ENCODE results near the gene XPNPEP2. TPM values are rescaled to one million over a fixed set of nuclear protein-coding genes. Genes with fewer than 3 reads are reported as not detected.

XPNPEP2 gene
- total RNA-seq, 1 donor from 2014 or later, result not detected

DNA sequence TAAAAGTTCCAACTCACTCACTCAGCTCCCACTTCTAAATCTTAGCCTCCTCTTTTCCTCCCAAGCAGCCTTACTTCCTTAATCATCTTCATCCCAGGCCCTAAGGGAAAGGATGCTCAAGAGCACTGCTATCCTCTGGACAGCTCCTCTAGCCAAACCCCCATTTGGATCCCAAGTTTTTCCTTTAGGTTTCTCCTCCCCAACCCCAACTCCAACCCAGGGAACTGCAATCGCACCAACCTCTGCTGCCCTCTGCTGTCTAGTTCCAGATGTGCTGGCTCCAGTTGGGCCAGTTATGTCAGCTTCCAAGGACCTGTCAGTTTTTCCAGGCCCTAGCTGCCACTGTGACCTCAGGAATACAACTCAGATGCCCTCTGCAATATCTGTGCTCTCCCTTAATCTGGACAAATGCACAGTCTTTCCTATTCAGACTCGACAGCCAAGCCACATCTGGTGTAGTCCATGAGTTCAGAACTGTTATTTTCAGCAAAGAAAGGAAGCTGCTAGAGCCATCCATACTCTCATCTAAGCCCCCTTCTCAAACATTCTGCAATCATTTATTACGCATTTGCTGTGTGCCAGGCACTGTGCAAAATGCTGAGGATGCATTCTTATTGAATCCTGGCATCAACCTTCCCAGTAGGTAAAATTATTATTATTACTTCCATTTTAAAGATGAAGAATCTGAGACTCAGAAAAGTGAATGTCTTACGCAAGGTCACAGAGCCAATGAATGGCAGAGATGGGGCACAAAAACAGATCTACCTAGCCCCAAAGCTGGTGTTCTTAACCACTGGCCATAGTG, 12.3 kb upstream of the XPNPEP2 start:
- TF ChIP-seq EZH2 (IDR thresholded peaks at IDR 0.05; ENCODE audit: insufficient read depth, low read length), result no peak
- TF ChIP-seq, protein P1, sequence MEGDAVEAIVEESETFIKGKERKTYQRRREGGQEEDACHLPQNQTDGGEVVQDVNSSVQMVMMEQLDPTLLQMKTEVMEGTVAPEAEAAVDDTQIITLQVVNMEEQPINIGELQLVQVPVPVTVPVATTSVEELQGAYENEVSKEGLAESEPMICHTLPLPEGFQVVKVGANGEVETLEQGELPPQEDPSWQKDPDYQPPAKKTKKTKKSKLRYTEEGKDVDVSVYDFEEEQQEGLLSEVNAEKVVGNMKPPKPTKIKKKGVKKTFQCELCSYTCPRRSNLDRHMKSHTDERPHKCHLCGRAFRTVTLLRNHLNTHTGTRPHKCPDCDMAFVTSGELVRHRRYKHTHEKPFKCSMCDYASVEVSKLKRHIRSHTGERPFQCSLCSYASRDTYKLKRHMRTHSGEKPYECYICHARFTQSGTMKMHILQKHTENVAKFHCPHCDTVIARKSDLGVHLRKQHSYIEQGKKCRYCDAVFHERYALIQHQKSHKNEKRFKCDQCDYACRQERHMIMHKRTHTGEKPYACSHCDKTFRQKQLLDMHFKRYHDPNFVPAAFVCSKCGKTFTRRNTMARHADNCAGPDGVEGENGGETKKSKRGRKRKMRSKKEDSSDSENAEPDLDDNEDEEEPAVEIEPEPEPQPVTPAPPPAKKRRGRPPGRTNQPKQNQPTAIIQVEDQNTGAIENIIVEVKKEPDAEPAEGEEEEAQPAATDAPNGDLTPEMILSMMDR (IDR thresholded peaks at IDR 0.05; ENCODE audit: insufficient read depth, low read depth, low read length), result peak; percentile 61

DNA sequence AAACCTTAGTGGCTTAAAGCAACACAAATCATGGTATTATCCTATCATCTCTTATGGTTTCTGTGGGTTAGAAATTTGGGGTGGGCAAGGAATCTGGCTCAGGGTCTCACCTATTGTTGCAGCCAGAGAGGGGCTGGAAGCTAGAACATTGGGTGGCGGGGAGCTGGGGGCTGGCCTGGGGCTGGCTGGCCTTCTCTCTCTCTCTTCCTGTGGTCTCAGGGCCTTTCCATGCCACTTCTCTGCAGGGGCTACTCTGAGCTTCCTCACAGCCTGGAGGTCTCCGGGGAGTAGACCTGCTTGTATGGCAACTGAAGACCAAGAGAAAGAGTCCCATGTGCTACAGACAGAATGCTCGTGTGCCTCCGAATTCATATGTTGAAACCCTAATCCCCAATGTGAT, 10.7 kb upstream of the XPNPEP2 start:
- TF ChIP-seq, protein P1 (IDR thresholded peaks at IDR 0.05; ENCODE audit: insufficient read depth, low read depth, low read length), result no peak
- no peak for TF ChIP-seq EZH2 (IDR thresholded peaks at IDR 0.05; ENCODE audit: insufficient read depth, low read length)
- no peaks in the 10 kb centered on the region for H3K27me3 ChIP-seq (ENCODE audit: insufficient read depth, low read length)
- no peaks in the 10 kb centered on the region for H3K4me1 ChIP-seq (ENCODE audit: insufficient read depth, low read length)
- H3K4me3 ChIP-seq (ENCODE audit: insufficient read depth, low read depth, low read length), result no peak overlapping the region
- DNase-seq (ENCODE audit: low read depth) (no peak), FAIRE-seq (no peak)
- no peaks in the 10 kb centered on the region for H3K79me2 ChIP-seq (ENCODE audit: insufficient read depth, low read length)
- no peaks in the 10 kb centered on the region for H3K9me3 ChIP-seq (ENCODE audit: insufficient read depth, low read depth, low read length)
- H3K9ac ChIP-seq (ENCODE audit: low read length), result no peak overlapping the region
- Mint-ChIP-seq H3K4me1 (ENCODE audit: low read depth, unreplicated experiment) (no peaks in the 10 kb centered on the region), H3K27me3 (ENCODE audit: low read depth, unreplicated experiment) (peaks cover 34% of the 10 kb centered on the region), H3K36me3 (ENCODE audit: low read depth, unreplicated experiment) (no peaks in the 10 kb centered on the region), H3K9me3 (ENCODE audit: unreplicated experiment) (peaks cover 2% of the 10 kb centered on the region), H3K4me3 (ENCODE audit: unreplicated experiment) (no peak overlapping the region), H3K27ac (ENCODE audit: unreplicated experiment) (no peak overlapping the region)
- no peaks in the 10 kb centered on the region for H3K36me3 ChIP-seq (ENCODE audit: insufficient read depth, low read length)
- H3K4me2 ChIP-seq (ENCODE audit: low read length), result no peak overlapping the region
- H2AFZ ChIP-seq (ENCODE audit: low read depth, low read length), result no peak overlapping the region
- no peak overlapping the region for H3K27ac ChIP-seq (ENCODE audit: low read depth, low read length)
- no peaks in the 10 kb centered on the region for H4K20me1 ChIP-seq (ENCODE audit: insufficient read depth, low read length)

More for the DNA sequence above, 12.3 kb upstream of the XPNPEP2 start:
- Histone ChIP-seq H2AFZ (ENCODE audit: low read depth, low read length) (no peak overlapping the region), H3K4me3 (ENCODE audit: insufficient read depth, low read depth, low read length) (no peak overlapping the region), H3K27me3 (ENCODE audit: insufficient read depth, low read length) (peaks cover 2% of the 10 kb centered on the region), H3K36me3 (ENCODE audit: insufficient read depth, low read length) (no peaks in the 10 kb centered on the region), H3K27ac (ENCODE audit: low read depth, low read length) (no peak overlapping the region), H3K79me2 (ENCODE audit: insufficient read depth, low read length) (no peaks in the 10 kb centered on the region), H3K4me2 (ENCODE audit: low read length) (no peak overlapping the region), H3K9ac (ENCODE audit: low read length) (no peak overlapping the region), H3K9me3 (ENCODE audit: insufficient read depth, low read depth, low read length) (no peaks in the 10 kb centered on the region), H4K20me1 (ENCODE audit: insufficient read depth, low read length) (no peaks in the 10 kb centered on the region), H3K4me1 (ENCODE audit: insufficient read depth, low read length) (no peaks in the 10 kb centered on the region)
- DNase-seq (ENCODE audit: low read depth) (peak; percentile 29), FAIRE-seq (peak; percentile 79)
- H3K27me3 Mint-ChIP-seq (ENCODE audit: low read depth, unreplicated experiment), result peaks cover 34% of the 10 kb centered on the region
- no peak overlapping the region for H3K27ac Mint-ChIP-seq (ENCODE audit: unreplicated experiment)
- H3K36me3 Mint-ChIP-seq (ENCODE audit: low read depth, unreplicated experiment), result no peaks in the 10 kb centered on the region
- no peaks in the 10 kb centered on the region for H3K4me1 Mint-ChIP-seq (ENCODE audit: low read depth, unreplicated experiment)
- peaks cover 2% of the 10 kb centered on the region for H3K9me3 Mint-ChIP-seq (ENCODE audit: unreplicated experiment)
- H3K4me3 Mint-ChIP-seq (ENCODE audit: unreplicated experiment), result no peak overlapping the region

DNA sequence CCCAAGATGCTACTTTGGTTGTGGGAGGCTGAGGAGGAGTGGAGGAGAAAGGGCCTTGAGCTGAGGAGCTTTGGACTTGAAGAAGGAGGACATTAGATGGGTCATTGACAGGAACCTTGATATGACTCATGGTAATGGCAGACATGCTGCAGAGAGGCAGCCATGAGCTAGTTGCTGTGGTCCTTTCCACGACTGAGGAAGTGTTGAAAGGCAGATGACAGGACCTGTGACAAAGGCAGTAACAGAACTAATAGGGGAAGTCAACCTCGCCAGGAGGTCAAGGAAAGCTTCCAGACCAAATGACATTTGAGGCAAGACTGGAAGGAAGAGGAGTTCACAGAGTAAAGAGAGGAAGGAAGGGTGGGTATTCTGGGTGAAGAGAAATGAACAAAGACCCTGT, 7.6 kb upstream of the XPNPEP2 start:
- H3K27ac ChIP-seq (ENCODE audit: low read depth, low read length), result no peak overlapping the region
- no peaks in the 10 kb centered on the region for H3K36me3 ChIP-seq (ENCODE audit: insufficient read depth, low read length)
- no peaks in the 10 kb centered on the region for H3K4me1 ChIP-seq (ENCODE audit: insufficient read depth, low read length)
- no peak overlapping the region for H3K27ac Mint-ChIP-seq (ENCODE audit: unreplicated experiment)
- H3K9me3 ChIP-seq (ENCODE audit: insufficient read depth, low read depth, low read length), result no peaks in the 10 kb centered on the region
- H3K27me3 ChIP-seq (ENCODE audit: insufficient read depth, low read length), result no peaks in the 10 kb centered on the region
- DNase-seq (ENCODE audit: low read depth), result no peak
- TF ChIP-seq EZH2 (IDR thresholded peaks at IDR 0.05; ENCODE audit: insufficient read depth, low read length), result no peak
- TF ChIP-seq, protein P1 (IDR thresholded peaks at IDR 0.05; ENCODE audit: insufficient read depth, low read depth, low read length), result no peak
- H4K20me1 ChIP-seq (ENCODE audit: insufficient read depth, low read length), result no peaks in the 10 kb centered on the region
- no peaks in the 10 kb centered on the region for H3K4me1 Mint-ChIP-seq (ENCODE audit: low read depth, unreplicated experiment)
- peaks cover 28% of the 10 kb centered on the region for H3K27me3 Mint-ChIP-seq (ENCODE audit: low read depth, unreplicated experiment)
- peak; percentile 45 for FAIRE-seq
- no peak overlapping the region for H2AFZ ChIP-seq (ENCODE audit: low read depth, low read length)
- H3K4me2 ChIP-seq (ENCODE audit: low read length), result no peak overlapping the region
- H3K4me3 ChIP-seq (ENCODE audit: insufficient read depth, low read depth, low read length), result no peak overlapping the region
- H3K79me2 ChIP-seq (ENCODE audit: insufficient read depth, low read length), result no peaks in the 10 kb centered on the region
- H3K9me3 Mint-ChIP-seq (ENCODE audit: unreplicated experiment), result peaks cover 2% of the 10 kb centered on the region
- no peaks in the 10 kb centered on the region for H3K36me3 Mint-ChIP-seq (ENCODE audit: low read depth, unreplicated experiment)
- H3K4me3 Mint-ChIP-seq (ENCODE audit: unreplicated experiment), result no peak overlapping the region
- no peak overlapping the region for H3K9ac ChIP-seq (ENCODE audit: low read length)
